GM23248 (cell line): ENCODE results near the gene SEMA5B.

Source experiments
- EZH2 ChIP-seq: fragments of 200-600 bp; sonication (generic); IDR thresholded peaks from 2 replicates; pipeline ENCODE4 v1.6.1; 2018; ENCODE audit warnings: antibody characterized with exemption, mild to moderate bottlenecking; ENCODE audit not compliant: insufficient read depth, poor library complexity, severe bottlenecking
- EZH2phosphoT487 ChIP-seq: fragments of 200-600 bp; sonication (generic); IDR thresholded peaks from 2 replicates; pipeline ENCODE4 v1.6.1; 2018; ENCODE audit warnings: antibody characterized with exemption, moderate library complexity, mild to moderate bottlenecking, low read depth; ENCODE audit not compliant: insufficient read depth

DNA sequence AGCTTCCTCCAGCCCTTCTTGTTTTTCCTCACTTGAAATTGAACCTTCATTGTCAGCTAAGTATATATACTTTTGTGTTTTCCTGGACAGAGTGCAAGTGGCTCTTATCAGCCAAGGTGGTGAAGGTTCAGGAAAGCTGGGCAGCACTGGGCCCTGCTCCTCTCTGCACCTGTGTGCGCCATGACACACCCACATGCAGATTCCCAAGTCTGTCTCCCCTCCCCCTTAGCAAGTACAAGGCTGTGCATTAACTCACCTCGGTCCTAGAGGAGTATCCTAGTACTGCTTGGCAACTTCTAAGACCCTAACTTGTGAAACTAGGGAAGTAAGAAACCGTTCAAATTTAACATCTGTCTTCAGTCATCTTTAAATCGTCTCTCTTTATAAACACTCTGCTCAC lies 146.9 kb downstream of the SEMA5B start:
- no peak for TF ChIP-seq EZH2phosphoT487
- TF ChIP-seq EZH2, result no peak
